ENCODE data around the gene NXPH2.

DNA sequence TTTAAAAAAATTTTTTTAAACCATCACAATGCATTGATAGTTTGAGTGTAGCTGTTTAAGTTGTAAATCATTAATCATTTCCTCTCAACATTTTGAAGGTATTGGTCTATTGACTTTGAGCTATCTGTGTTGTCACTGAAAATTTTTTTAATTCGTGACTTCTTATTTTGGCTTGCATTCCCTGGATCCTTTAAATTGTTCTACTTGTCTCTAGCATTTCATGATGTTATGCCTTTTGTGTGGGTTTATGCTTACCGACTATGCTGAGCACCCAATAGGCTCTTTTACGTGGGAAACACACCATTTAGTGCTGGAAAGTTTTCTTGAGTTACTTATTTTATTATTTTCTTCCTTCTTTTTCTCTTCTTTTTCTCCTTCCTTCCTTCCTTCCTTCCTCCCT, 31.2 kb upstream of the NXPH2 start:
- TF ChIP-seq, protein P1, sequence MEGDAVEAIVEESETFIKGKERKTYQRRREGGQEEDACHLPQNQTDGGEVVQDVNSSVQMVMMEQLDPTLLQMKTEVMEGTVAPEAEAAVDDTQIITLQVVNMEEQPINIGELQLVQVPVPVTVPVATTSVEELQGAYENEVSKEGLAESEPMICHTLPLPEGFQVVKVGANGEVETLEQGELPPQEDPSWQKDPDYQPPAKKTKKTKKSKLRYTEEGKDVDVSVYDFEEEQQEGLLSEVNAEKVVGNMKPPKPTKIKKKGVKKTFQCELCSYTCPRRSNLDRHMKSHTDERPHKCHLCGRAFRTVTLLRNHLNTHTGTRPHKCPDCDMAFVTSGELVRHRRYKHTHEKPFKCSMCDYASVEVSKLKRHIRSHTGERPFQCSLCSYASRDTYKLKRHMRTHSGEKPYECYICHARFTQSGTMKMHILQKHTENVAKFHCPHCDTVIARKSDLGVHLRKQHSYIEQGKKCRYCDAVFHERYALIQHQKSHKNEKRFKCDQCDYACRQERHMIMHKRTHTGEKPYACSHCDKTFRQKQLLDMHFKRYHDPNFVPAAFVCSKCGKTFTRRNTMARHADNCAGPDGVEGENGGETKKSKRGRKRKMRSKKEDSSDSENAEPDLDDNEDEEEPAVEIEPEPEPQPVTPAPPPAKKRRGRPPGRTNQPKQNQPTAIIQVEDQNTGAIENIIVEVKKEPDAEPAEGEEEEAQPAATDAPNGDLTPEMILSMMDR (IDR thresholded peaks at IDR 0.05): no peak
- no peak for TF ChIP-seq POLR2A (IDR thresholded peaks at IDR 0.05)

Measured in heart left ventricle (tissue), 13 donors.